ENCODE results near the gene NCBP3.

Gene NCBP3

DNA sequence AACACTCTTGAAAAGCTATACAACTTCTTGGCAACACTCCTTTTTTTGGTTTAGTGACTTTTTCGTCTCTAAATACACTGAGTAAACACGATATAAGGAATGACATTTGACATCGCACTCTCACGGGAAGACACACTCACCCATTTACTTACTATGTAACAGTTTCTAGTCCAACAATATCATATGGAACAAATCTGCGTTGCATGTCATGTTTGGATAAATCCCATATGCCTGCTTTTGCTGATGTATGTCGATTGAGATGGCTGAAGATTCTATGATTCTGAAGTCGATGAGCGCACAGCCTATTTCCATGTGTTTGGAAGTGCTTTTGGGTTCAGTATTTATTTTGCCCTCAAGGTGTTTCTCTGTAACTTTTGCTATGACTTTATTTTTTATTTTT lies 63.3 kb downstream of the NCBP3 start:
- DNase-seq: no peak

- no peak for DNase-seq
These were observed 65.1 kb downstream of the NCBP3 start for GRCh38 chr17:3780986-3781385.

DNA sequence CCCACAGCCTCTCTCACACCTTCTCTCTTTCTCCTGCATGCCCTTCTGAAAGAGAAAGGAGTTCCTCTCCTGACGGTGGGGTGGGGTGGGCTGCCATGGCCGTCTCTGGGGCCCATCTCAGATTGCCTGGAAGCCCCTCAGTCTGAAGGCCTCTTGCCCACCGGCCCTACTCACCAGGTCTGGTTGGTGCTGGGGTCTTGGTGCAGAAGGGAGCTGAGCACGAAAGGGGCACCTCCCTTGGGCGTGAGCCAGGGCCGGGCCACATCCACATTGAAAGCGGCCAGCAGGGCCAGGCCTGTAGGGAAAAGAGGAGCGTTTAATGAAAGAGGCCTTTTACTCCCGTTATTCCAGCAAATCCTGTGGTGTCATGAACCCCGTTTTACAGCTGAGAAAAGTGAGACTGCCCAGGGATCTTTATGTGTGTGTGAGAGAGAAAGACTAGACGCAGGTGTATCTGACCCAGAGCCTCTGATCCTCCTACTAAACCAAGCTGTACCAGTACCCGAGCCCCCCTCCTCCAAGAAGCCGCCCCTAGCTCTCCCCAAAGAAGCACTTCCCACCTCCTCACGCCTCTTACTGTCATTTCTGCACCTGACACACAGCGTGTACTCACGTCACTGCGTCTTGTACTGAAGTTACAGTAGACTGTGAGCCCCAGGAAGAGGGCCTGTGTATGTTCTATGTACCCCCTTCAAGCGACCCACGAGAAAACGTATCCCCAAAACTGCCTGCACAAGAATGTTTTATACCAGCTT lies 68.5 kb downstream of the NCBP3 start:
- no peak for DNase-seq

DNA sequence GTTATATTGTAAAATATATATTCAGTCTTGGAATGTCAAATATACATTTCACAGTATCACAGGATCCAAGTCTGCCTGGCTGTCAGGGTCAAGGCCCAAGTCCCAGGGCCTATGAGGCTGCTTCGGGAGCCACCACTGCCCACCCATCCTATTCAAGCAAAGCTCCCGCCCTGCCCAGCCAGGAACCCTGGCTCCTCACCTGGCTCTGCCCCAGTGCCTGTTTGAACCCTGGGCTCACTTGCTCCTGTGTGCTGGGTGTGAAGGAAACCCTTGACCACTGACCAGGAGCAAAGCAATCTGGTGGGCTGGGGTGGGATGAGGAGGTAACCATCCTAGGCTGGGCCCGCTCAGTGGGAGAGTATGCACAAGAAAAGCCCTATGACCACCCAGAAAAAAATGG lies 72.1 kb downstream of the NCBP3 start:
- no peak for DNase-seq

- no peak for DNase-seq
These were observed 72.5 kb downstream of the NCBP3 start for GRCh38 chr17:3773511-3773910.

GRCh38 chr17:3772764-3773163 lies 73.3 kb downstream of the NCBP3 start:
- DNase-seq: no peak

GRCh38 chr17:3771140-3771539 lies 74.9 kb downstream of the NCBP3 start:
- DNase-seq: no peak

GRCh38 chr17:3770466-3770865 lies 75.6 kb downstream of the NCBP3 start:
- peak; percentile 50 for DNase-seq

DNA sequence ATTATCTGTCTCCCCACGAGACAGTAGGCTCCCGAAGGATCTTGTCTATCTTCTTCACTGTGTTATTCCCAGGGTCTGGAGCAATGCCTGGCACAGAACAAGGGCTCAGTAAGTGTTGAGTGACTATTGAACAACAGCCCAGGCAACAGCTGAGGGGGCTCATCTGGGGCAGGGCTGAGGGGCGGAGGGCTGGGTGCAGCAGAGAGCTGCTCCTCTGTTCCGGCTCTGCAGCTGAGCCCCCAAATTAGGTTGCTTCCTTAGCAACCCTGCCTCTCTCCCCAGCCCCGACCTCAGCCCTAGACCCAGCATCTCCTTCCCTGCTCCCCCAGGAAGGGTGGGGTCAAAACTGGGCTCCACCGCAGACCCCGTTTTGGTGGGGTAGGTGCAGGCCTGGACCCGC lies 77.3 kb downstream of the NCBP3 start:
- DNase-seq: no peak

DNA sequence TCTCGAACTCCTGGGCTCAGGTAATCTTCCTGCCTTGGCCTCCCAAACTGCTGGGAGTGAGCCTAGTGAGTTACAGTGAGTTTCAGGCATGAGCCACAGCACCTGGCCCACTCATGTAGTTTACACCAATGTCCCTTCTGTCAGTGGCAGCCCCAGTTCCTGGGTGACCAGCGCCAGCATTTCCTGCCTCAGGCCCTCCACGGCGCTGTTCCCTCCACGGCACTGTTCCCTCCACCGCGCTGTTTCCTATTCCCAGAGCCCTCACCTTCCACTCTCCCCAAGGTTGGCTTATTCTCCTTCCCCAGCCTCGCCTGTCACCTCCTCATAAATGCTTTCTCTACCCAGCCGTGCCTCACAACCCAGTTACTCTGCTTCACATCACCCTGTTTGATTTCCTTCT lies 77.7 kb downstream of the NCBP3 start:
- no peak for DNase-seq

DNA sequence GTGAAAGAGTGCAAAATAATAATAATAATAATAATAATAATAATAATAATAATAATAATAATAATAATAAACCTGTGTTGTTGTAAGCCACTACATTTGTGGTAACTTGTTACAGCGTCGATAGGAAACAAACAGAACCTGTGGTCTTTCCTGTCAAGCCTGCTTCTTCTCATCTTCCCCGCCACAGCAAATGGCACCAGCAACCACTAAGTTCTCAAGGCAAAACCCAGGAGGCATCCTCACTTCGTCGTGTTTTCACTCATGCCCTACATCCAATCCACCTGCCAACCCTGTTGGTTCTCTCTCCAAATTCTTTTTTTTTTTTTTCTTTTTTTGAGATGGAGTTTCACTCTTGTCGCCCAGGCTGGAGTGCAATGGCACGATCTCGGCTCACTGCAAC lies 79.3 kb downstream of the NCBP3 start:
- DNase-seq: no peak

GRCh38 chr17:3765981-3766380 lies 80.1 kb downstream of the NCBP3 start:
- DNase-seq: no peak

DNA sequence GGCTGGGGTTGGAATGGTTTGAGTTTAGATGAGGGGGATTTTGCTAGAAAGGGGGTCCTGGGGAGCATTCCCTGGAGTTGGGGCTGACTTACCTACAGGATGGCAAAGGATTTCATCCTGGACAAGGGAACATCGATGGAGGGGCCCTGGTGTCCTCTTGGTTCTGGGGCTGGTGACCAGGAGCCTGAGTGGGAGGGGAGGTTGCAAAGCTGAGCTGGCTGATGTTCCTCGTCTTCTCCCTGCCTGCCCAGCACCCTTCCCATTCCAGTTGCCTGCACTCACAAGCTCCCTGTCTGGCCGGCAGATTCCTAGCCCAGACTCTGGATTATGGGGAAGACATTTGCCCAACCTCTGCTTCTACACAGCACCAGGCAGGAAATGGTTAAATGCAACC lies 82.3 kb downstream of the NCBP3 start:
- DNase-seq: no peak

DNA sequence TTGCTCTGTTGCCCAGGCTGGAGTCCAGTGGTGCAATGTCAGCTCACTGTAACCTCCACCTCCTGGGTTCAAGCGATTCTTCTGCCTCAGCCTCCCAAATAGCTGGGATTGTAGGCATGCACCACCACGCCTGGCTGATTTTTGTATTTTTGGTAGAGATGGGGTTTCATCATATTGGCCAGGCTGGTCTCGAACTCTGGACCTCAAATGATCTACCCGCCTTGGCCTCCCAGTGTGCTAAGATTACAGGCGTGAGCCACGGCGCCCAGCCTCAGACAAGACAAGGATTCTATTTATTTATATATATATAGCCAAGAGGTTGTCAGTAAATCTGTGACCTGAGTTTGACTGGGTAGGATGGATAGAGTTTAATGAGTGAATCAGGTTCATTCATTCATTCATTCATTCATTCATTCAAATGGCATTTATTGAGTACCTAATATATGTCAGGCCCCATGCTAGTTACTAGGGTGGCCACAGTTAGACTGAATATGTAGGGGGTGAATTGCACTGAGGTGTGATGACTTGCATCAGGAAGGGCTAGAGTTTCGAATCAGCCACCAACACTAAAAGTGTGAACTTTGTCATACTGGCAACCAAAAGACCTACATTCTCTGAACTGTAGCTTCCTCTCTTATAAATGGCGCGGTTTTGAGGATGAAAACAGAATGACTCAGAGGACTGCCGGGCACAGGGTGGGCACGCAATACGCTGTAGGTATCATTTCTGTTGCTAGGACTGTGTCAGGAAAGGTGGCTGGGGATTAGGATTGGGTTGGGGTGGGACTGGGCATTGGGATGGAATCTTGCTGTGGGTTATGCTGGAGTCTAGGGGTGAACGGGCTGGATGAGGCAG lies 82.9 kb downstream of the NCBP3 start:
- DNase-seq: no peak

DNA sequence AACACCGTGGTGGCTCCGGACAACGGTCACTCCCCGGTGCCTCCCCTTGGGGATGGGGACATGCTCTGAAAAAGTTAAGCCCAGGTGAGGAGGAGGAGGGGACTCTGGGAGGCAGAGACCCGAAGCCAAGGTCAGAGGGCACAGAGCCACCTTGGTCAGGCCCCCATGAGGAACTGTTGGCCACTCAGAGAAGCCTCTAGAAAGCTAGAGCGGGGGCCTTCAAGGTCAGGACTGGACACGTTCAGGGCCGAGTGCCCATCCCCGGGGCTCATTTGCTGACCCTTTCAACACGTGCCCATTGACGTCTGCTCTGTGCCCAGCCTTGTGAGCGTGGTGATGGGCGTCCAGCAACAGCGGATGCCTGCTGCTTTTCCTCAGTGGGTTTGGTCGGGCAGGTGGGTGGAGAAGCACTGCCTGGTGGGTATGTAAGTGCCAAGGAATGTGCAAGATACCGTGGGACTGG lies 84.1 kb downstream of the NCBP3 start:
- no peak for DNase-seq

GRCh38 chr17:3761036-3761917 lies 84.8 kb downstream of the NCBP3 start:
- DNase-seq: no peak

DNA sequence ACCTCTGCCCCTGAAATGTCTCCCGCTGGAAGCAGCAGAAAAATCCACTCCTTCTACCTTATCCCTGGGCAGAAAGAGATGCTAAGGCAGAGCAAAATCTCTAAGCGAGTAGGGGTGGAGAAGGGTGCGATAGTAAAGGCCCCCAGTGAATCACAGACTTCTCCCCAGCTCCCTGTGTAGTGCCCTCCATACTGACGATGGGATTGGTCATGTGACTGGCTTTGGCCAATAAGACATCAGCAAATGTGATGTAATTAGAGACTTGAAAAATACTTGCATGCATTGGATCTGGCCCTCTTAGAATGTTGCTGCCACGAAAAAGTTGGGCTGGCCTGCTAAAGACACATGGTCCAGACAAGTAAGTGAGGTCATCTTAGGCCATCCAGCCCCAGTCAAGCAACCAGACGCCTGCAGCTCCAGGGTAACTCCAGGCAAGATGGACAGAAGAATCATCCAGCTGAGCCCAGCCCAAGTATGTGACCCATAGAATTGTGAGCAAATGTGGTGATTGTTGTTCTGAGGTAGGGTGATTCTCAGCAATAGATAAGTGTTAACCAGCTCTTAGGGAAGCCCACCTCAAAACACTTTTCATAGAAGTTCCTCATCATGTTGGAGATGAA lies 86.3 kb downstream of the NCBP3 start:
- no peak for DNase-seq

- DNase-seq: no peak
These were observed 90.6 kb downstream of the NCBP3 start for GRCh38 chr17:3755335-3756030.

DNA sequence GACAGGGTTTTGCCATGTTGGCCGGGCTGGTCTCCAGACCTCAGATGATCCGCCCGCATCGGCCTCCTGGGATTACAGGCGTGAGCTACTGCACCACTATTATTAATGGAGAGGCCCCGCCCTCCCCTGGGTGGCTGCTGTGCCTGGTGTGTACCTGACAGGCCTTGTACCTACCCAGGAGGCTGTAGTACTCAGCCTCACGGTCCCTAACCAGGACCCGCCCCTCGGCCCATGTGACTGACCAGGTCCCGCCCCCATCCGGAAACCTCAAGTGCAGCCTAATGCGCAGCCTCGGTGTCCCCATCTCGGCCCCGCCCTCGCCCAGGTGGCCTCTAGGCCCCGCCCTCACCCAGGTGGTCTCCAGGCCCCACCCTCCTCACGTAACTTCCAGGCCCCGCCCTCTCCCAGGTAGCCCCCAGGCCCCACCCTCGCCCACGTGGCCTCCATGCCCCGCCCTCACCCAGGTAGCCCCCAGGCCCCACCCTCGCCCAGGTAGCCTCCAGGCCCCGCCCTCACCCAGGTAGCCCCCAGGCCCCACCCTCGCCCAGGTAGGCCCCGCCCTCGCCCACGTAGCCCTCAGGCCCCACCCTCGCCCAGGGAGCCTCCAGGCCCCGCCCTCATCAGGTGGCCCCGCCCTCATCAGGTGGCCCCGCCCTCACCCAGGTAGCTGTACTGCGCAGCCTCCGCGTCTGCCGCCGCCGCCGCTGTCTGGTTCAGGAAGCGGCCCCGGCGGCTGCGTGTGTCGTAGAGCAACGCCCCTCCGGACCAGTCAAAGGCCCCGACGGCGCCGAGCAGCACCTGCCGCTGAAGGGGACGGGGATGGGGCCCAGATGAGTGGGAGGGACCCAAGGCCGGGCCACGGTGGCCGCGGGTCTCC lies 91.3 kb downstream of the NCBP3 start:
- DNase-seq: no peak

GRCh38 chr17:3754066-3754457 lies 92.0 kb downstream of the NCBP3 start:
- no peak for DNase-seq

DNA sequence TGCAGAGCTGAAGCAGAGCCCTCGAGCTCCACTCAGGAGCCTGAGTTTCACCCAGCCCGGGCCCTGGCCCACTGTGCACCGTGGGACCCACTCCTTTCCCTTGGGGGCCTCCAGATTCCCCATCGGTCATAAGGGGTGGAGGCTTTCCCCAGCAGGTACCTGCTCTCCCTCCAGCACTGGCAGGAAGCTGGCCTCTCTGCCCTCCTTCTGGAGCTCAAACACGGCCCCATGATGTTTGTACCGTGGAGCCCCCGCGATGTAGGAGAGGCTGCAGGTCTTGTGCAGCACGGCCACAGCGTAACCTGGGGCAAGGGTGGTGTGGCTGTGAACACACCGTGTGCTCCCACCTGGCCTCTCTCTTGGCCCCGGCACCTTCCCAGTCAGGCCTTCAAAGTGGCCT lies 92.4 kb downstream of the NCBP3 start:
- DNase-seq: no peak
